Mucosa of descending colon (tissue), 3 donors: ENCODE measurements around the gene SSC5D. TPM values are rescaled to one million over a fixed set of nuclear protein-coding genes. Genes with fewer than 3 reads are reported as not detected.
"Not testable (repeated sequence)": the region's sequence is repeated elsewhere in the genome, so short reads cannot be mapped to it uniquely, and the experiment has no call there.

Source experiments
- ATAC-seq: fragments of 200-7000 bp; cut with Tn5 transposase; one replicate; pipeline ENCODE4 v1.9.1; 2020; ENCODE audit warnings: mild to moderate bottlenecking, moderate library complexity
- DNase-seq, 3 donors: peaks; one replicate each; pipeline ENCODE4 v3.0.0-alpha.2; 2020
- H3K36me3 ChIP-seq: fragments of 200-600 bp; one replicate; pipeline ENCODE4 v1.8.0; 2021; ENCODE audit warnings: low read depth, mild to moderate bottlenecking
- H3K4me1 ChIP-seq: fragments of 200-600 bp; one replicate; pipeline ENCODE4 v1.8.0; 2021; ENCODE audit warnings: low read depth, mild to moderate bottlenecking
- H3K4me3 ChIP-seq: fragments of 200-600 bp; one replicate; pipeline ENCODE4 v1.8.0; 2021; ENCODE audit warnings: mild to moderate bottlenecking
- H3K9me3 ChIP-seq: fragments of 200-600 bp; one replicate; pipeline ENCODE4 v1.8.0; 2021; ENCODE audit warnings: mild to moderate bottlenecking
- CTCF ChIP-seq: fragments of 200-600 bp; IDR thresholded peaks from one replicate; pipeline ENCODE4 v1.8.0; 2022; ENCODE audit warnings: antibody characterized with exemption, mild to moderate bottlenecking
- intact Hi-C, 2 donors: fragments of 100-400 bp; cut with DNase I in 1 of 2; cut with micrococcal nuclease in 1 of 2; formaldehyde crosslinking; loops; one replicate each; pipeline versions ENCODE4 v1.11.0 to v1.11.1; 2022; cut with DNase I, micrococcal nuclease
- total RNA-seq, 3 donors: library from RNA; stranded (reverse); fragmentation: NEBNext Ultra II Directional in 2 of 3; extraction: Animal tissue kit (Norgen Biotek cat#: 25700) in 2 of 3; gene quantifications; one replicate each; pipeline versions ENCODE4 v1.2.1 to v1.2.4, GENCODE V29; 2021 to 2023
- donor health status: DM: no; HTN: no; CAD: no; lungs with moderate emphysema.
- donor health status: DM: no; HTN: no; CAD: no.
- donor health status: DM: no; HTN: yes; CAD: no.

Gene SSC5D
- total RNA-seq, 3 donors from 2014 or later, result 2.6 to 35.0 (median 4.0) TPM

- TF ChIP-seq CTCF, result no peak
- Histone ChIP-seq H3K36me3 (no peaks in the 10 kb centered on the region), H3K9me3 (no peaks in the 10 kb centered on the region), H3K4me1 (no peaks in the 10 kb centered on the region), H3K4me3 (no peak overlapping the region)
- no peak for ATAC-seq
- no peak for DNase-seq
- intact Hi-C loops, result no loop called here
Observed at GRCh38 chr19:55528030-55528803, 40.0 kb downstream of the SSC5D start.

DNA sequence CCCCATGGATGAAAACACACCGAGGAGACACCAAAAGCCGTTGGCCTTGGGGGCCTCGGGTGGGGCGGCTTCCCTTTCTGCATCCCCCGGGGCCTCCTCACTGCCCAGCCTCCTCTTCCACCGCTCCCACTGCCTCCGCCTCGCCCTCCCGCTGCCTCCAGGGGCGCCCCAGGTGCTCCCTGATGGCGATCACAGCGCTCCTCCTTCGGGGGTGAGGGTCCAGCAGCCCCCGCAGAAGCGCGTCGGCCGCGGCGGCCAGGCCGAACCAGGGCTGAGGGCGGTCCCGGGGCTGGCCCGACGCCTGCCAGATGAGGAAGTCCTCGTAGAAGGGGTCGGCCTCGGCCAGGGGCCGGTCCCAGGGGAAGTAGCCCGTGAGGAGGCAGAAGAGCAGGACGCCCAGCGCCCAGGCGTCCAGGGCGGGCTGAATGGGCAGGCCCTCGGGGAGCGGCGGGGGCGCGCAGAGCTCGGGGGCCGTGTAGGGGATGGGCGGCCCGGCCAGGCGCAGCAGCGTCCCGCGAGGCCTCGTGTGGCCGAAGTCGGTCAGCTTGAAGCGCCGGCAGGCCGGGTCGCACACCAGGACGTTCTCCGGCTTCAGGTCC is 41.5 kb downstream of the SSC5D start:
- H3K4me1 ChIP-seq, result no peaks in the 10 kb centered on the region
- no peak for ATAC-seq
- DNase-seq, result no peak

DNA sequence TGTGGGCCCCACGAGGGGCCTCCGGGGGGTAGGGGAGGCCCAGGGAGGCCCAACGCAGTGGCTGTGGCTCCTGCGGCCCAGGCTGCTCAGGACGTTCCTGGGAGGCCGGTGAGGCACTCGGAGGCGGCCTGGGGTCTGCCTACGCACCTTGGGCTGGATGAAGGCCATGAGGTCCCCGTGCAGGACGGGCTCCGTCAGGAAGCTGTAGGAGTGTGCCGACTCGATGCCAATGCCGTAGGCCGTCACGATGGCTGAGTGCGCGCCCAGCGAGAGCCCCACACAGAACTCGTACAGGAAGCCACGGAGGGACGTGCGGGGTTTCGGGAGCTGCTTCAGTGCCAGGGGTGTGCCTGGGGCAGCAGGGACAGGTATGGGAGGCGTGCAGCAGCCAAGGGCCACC is 42.8 kb downstream of the SSC5D start:
- intact Hi-C loops, result no loop called here
- no peak for TF ChIP-seq CTCF
- ATAC-seq (no peak), DNase-seq (no peak)
- no peak overlapping the region for H3K4me3 ChIP-seq
- no peaks in the 10 kb centered on the region for H3K36me3 ChIP-seq
- H3K4me1 ChIP-seq, result no peaks in the 10 kb centered on the region
- no peaks in the 10 kb centered on the region for H3K9me3 ChIP-seq

More for the DNA sequence above, 41.5 kb downstream of the SSC5D start:
- Histone ChIP-seq H3K4me3 (no peak overlapping the region), H3K9me3 (no peaks in the 10 kb centered on the region), H3K36me3 (no peaks in the 10 kb centered on the region)
- intact Hi-C loops, result no loop called here
- no peak for TF ChIP-seq CTCF

- ATAC-seq, H3K4me3 ChIP-seq, DNase-seq, intact Hi-C loops, H3K36me3 ChIP-seq, H3K4me1 ChIP-seq, H3K9me3 ChIP-seq: not testable (repeated sequence)
Observed at GRCh38 chr19:55534280-55534679, 46.0 kb downstream of the SSC5D start.

DNA sequence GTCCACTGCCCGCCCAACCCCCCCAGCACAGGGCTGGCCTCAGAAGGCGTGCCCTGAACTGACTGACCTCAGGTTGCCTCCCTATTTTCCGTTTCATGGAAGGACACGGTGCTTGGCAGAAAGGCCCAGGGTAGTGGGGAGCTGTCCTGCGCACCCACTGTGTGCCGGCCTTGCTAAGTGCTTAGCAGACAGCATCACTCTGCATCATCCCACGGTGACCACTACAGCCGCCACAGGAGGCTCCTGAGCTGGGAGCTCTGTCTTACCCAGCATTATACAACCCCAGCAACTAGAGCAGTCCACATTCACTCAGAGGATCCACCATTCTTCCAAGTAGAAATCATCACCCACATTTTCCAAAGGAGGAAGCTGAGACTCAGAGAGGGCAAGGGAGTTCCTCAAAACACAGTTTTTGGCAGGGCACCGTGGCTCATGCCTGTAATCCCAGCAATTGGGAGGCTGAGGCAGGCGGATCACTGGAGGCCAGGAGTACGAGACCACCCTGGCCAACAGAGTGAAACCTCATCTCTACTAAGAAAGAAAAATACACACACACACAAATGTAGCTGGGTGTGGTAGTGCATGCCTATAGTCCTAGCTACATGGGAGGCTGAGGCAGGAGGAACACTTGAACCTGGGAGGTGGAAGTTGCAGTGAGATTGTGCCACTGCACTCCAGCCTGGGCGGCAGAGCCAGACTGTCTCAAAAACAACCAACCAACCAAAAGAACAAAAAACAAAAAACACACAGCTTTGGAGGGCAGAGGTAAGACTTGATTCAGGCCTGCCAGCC is 47.1 kb downstream of the SSC5D start:
- no peaks in the 10 kb centered on the region for H3K9me3 ChIP-seq
- TF ChIP-seq CTCF, result no peak
- no peaks in the 10 kb centered on the region for H3K36me3 ChIP-seq
- intact Hi-C loops, result no loop called here
- H3K4me1 ChIP-seq, result no peaks in the 10 kb centered on the region
- DNase-seq (no peak), ATAC-seq (no peak)
- no peak overlapping the region for H3K4me3 ChIP-seq

- intact Hi-C loops, result no loop called here
- TF ChIP-seq CTCF, result no peak
- H3K4me1 ChIP-seq, result no peaks in the 10 kb centered on the region
- no peak for DNase-seq
- no peak overlapping the region for H3K4me3 ChIP-seq
- H3K9me3 ChIP-seq, result no peaks in the 10 kb centered on the region
- no peaks in the 10 kb centered on the region for H3K36me3 ChIP-seq
- no peak for ATAC-seq
Observed at GRCh38 chr19:55535965-55536350, 47.7 kb downstream of the SSC5D start.
